ENCODE measurements around the gene GLIS1. TPM values are rescaled to one million over a fixed set of nuclear protein-coding genes. Genes with fewer than 3 reads are reported as not detected.

The GLIS1 gene
- total and polyA plus RNA-seq, 2 of the 8 experiments (the other 6 are each of a cell fraction or from before 2014, with no cell fraction given): 0.15 to 0.22 TPM

DNA sequence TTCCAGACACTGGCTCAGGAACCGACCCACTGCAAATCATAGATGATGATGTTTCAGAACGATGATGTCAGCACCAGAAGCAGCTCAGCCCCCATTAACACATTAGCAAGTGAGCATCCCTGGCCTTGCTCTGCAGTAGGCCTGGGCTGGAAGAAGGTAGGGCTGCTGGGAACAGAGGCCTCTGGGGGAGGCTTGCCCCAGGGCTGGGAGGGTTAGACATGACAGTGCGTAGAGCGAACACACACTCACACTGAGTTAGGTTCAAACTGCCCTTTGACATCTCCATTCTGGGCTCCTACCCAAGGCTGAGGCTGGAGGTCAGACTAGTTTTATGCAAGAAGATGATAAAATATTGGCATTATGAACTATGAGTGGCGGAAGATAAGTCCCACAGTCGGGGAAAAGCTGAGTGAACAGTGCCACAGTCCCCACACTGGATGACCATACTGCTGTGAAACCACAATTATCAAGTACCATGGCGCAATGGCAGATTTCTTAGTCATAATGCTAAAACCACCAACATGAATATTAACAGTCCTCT is 188.7 kb downstream of the GLIS1 start:
- H3K23ac ChIP-seq (ENCODE audit: insufficient read length): no peak overlapping the region
- H3K56ac ChIP-seq (replicated peaks; ENCODE audit: insufficient read length, low read depth, low read length): no peak overlapping the region
- H3K23me2 ChIP-seq (ENCODE audit: low read depth, low read length): peaks cover 3% of the 10 kb centered on the region
- H4K20me1 ChIP-seq (replicated peaks in 1 of 2; ENCODE audit: control insufficient read depth in 1 of 2, insufficient read depth in 2 of 2, low read length in 2 of 2): no peaks in the 10 kb centered on the region
- no peaks in the 10 kb centered on the region for H3K9me3 ChIP-seq (ENCODE audit: insufficient read depth in 2 of 2, low read depth in 1 of 2, low read length in 1 of 2)
- peaks cover 6 to 26% (median 16%) of the 10 kb centered on the region in 4 experiments for H3K4me1 ChIP-seq (replicated peaks in 1 of 4; ENCODE audit: control insufficient read depth in 3 of 4, insufficient read depth in 4 of 4, low read length in 3 of 4)
- no peak overlapping the region for H3K4me3 ChIP-seq (ENCODE audit: extremely low read depth in 1 of 4, insufficient read depth in 2 of 4, low read depth in 3 of 4, low read length in 4 of 4)
- H2BK15ac ChIP-seq (ENCODE audit: low read length): no peak overlapping the region
- 0 out of 2 replicates have a peak overlapping the region, but pooled peaks have one; percentile 13 for H2BK12ac ChIP-seq (ENCODE audit: low read depth, low read length)
- H3K36me3 ChIP-seq (ENCODE audit: control insufficient read depth in 2 of 4, insufficient read depth in 4 of 4, low read length in 3 of 4): no peaks in the 10 kb centered on the region
- H3K27ac ChIP-seq (ENCODE audit: low read depth, low read length): no peak overlapping the region
- H4K91ac ChIP-seq (replicated peaks; ENCODE audit: insufficient read length, low read length): no peak overlapping the region
- no peak overlapping the region for H3K4ac ChIP-seq (replicated peaks; ENCODE audit: insufficient read length, low read depth, low read length)
- no peak overlapping the region for H2BK5ac ChIP-seq (ENCODE audit: low read depth, low read length)
- ChIA-PET CTCF (ENCODE audit: partially characterized antibody) (interaction anchor here (0.6 to 2.2 kb wide), 5 partner anchors 10 to 132 kb away, joined by 3 to 6 read pairs (median 5); no protein-coding TSS in a partner anchor), POLR2A (ENCODE audit: partially characterized antibody) (no interaction called here)
- WGBS, 2 experiments (ENCODE audit: extremely low coverage in 1 of 2, insufficient coverage in 1 of 2, insufficient read length in 1 of 2, insufficient replicate concordance in 2 of 2, low coverage in 1 of 2, low lambda C conversion rate in 2 of 2, missing lambda C conversion rate in 1 of 2): 89% methylated on average over 7 of the region's 7 CpGs; no CpG with 5 or more reads in 1 of the 2 experiments
- no peak overlapping the region for H3K14ac ChIP-seq (ENCODE audit: insufficient read length)
- no peak overlapping the region for H3K4me2 ChIP-seq (ENCODE audit: insufficient read depth in 1 of 2, low read depth in 2 of 2, low read length in 2 of 2)
- H3K79me2 ChIP-seq (ENCODE audit: control insufficient read depth in 1 of 2, insufficient read depth in 2 of 2, low read length in 2 of 2): no peaks in the 10 kb centered on the region
- no peak overlapping the region for H4K8ac ChIP-seq (ENCODE audit: extremely low read depth, insufficient read depth, low read length)
- DNase-seq (ENCODE audit: low read depth in 1 of 2, low spot score in 2 of 2): no peak
- no peak overlapping the region for H2AK5ac ChIP-seq (ENCODE audit: low read depth, low read length)
- H3K9ac ChIP-seq (replicated peaks in 1 of 4; ENCODE audit: extremely low read depth in 1 of 4, low read depth in 3 of 4, low read length in 3 of 4): no peak overlapping the region
- H3K18ac ChIP-seq (ENCODE audit: extremely low read depth, low read length): no peak overlapping the region
- H2AFZ ChIP-seq (ENCODE audit: low read length): no peak overlapping the region
- H3K79me1 ChIP-seq (ENCODE audit: low read depth, low read length): no peaks in the 10 kb centered on the region
- H4K5ac ChIP-seq (ENCODE audit: insufficient read length, low read depth, low read length): no peak overlapping the region
- H3K27me3 ChIP-seq (replicated peaks in 1 of 4; ENCODE audit: control insufficient read depth in 3 of 4, extremely low read depth in 1 of 4, insufficient read depth in 3 of 4, low read length in 3 of 4): peaks cover 0 to 6% (median 4%) of the 10 kb centered on the region in 4 experiments; a peak in 3 of 7 replicates
- H2BK120ac ChIP-seq (replicated peaks; ENCODE audit: low read depth, low read length): no peak overlapping the region
- H2BK20ac ChIP-seq (ENCODE audit: low read length): no peak overlapping the region
- FAIRE-seq: no peak
- TF ChIP-seq SIN3A (conservative IDR thresholded peaks at IDR 0.05 in 1 of 2, IDR thresholded peaks at IDR 0.05 in 1 of 2; ENCODE audit: low read depth in 1 of 2, low read length in 2 of 2): no peak

Measured in H1 (cell line).